Breast epithelium (tissue), 4 donors: Measurements from ENCODE around the gene MYEF2. TPM values are rescaled to one million over a fixed set of nuclear protein-coding genes. Genes with fewer than 3 reads are reported as not detected.

Source experiments
- DNase-seq, 2 donors: peaks; one replicate each; pipeline ENCODE4 v3.0.0-alpha.2; 2019; ENCODE audit warnings: low spot score in 2 of 2
- H3K27ac ChIP-seq, 2 donors: fragments of 200-600 bp; sonication (generic) in 1 of 2; one replicate each; pipeline ENCODE4 v1.5.1; 2016 to 2019; ENCODE audit warnings: mild to moderate bottlenecking in 1 of 2
- H3K27me3 ChIP-seq, 2 donors: fragments of 200-600 bp; sonication (generic) in 1 of 2; one replicate each; pipeline versions ENCODE4 v1.5.1 to v1.6.0; 2017 to 2019; ENCODE audit warnings: control low read depth in 1 of 2, mild to moderate bottlenecking in 1 of 2
- H3K36me3 ChIP-seq: fragments of 200-600 bp; one replicate; pipeline ENCODE4 v1.5.1; 2019
- H3K4me1 ChIP-seq, 2 donors: fragments of 200-600 bp; sonication (generic); one replicate each; pipeline ENCODE4 v1.5.1; 2016 to 2019; ENCODE audit warnings: control low read depth in 1 of 2
- H3K4me3 ChIP-seq, 3 donors: fragments of 200-600 bp; sonication (generic); 1 replicate in 2 of 3; 2 replicates in 1 of 3; pipeline ENCODE4 v1.5.1; 2016 to 2019; ENCODE audit warnings: mild to moderate bottlenecking in 3 of 3, moderate library complexity in 2 of 3
- H3K9me3 ChIP-seq, 2 donors: fragments of 200-600 bp; sonication (generic) in 1 of 2; one replicate each; pipeline ENCODE4 v1.5.1; 2016 to 2019; ENCODE audit warnings: control low read depth in 1 of 2
- CTCF ChIP-seq, 3 donors: fragments of 450-650 bp; IDR thresholded peaks; one replicate each; pipeline ENCODE4 v1.5.1; 2016 to 2017; ENCODE audit warnings: antibody characterized with exemption in 3 of 3, mild to moderate bottlenecking in 3 of 3, moderate library complexity in 3 of 3
- POLR2A ChIP-seq: fragments of 450-650 bp; IDR thresholded peaks from one replicate; pipeline ENCODE4 v1.6.1; 2016; ENCODE audit warnings: antibody characterized with exemption, mild to moderate bottlenecking, moderate library complexity
- POLR2AphosphoS5 ChIP-seq, 3 donors: sonication (generic); formaldehyde crosslinking; IDR thresholded peaks; one replicate each; pipeline ENCODE4 v1.6.1; 2017; ENCODE audit warnings: antibody characterized with exemption in 3 of 3
- intact Hi-C: fragments of 100-400 bp; cut with DNase I; formaldehyde crosslinking; loops from one replicate; pipeline ENCODE4 v1.15.1; 2023; ENCODE audit warnings: low total_unique reads
- total RNA-seq, 3 donors: library from RNA; depleted of rRNA; stranded (reverse); fragments of >200 nt; gene quantifications; one replicate each; pipeline ENCODE4 v1.1.0, GENCODE V29; 2016

MYEF2 gene
- total RNA-seq, 3 donors from 2014 or later = 4.8 to 29.4 (median 19.3) TPM

GRCh38 chr15:48205981-48206380, 27.9 kb upstream of the MYEF2 start, which contains the start of gene SLC12A1:
Gene SLC12A1, plus strand, starts transcription at chr15:48206302. Its CDS starts 1,418 bp downstream, at chr15:48207720.
- H3K36me3 ChIP-seq = no peaks in the 10 kb centered on the region
- intact Hi-C loops = loop anchor here (2.0 kb wide), 1 partner anchor 43 kb away; no protein-coding TSS in a partner anchor

GRCh38 chr15:48202068-48202467, 24.0 kb upstream of the MYEF2 start:
- TF ChIP-seq POLR2A (no peak), POLR2AphosphoS5 (IDR thresholded peaks at IDR 0.05) (no peak)
- no peak overlapping the region for H3K27ac ChIP-seq
- H3K4me1 ChIP-seq = no peaks in the 10 kb centered on the region
- intact Hi-C loops = no loop called here
- no peak overlapping the region for H3K4me3 ChIP-seq
- H3K9me3 ChIP-seq = no peaks in the 10 kb centered on the region
- no peak for DNase-seq
- no peaks in the 10 kb centered on the region for H3K36me3 ChIP-seq
- H3K27me3 ChIP-seq = no peaks in the 10 kb centered on the region

More at GRCh38 chr15:48205981-48206380, 27.9 kb upstream of the MYEF2 start, which contains the start of gene SLC12A1:
- H3K27me3 ChIP-seq = no peaks in the 10 kb centered on the region
- H3K27ac ChIP-seq = no peak within 1 kb of the TSS
- no peaks in the 10 kb centered on the region for H3K4me1 ChIP-seq
- TF ChIP-seq CTCF (IDR thresholded peaks at IDR 0.05) = no peak
- no peak for TF ChIP-seq POLR2A
- TF ChIP-seq POLR2AphosphoS5 (IDR thresholded peaks at IDR 0.05) = no peak
- DNase-seq = no peak
- H3K4me3 ChIP-seq = no peak within 1 kb of the TSS
- H3K9me3 ChIP-seq = no peaks in the 10 kb centered on the region

- no peaks in the 10 kb centered on the region for H3K4me1 ChIP-seq
- intact Hi-C loops = no loop called here
- no peaks in the 10 kb centered on the region for H3K36me3 ChIP-seq
Observed at GRCh38 chr15:48191574-48192225, 13.6 kb upstream of the MYEF2 start, which contains the start of gene CTXN2. Gene CTXN2, plus strand, starts transcription at chr15:48191665. Its CDS starts 9,636 bp downstream, at chr15:48201301.

GRCh38 chr15:48190932-48191573, 13.0 kb upstream of the MYEF2 start:
- peak in 1 of 2 donors; percentile 53 for DNase-seq
- Histone ChIP-seq H3K4me3 (no peak overlapping the region), H3K4me1 (no peaks in the 10 kb centered on the region)

More at GRCh38 chr15:48191574-48192225, 13.6 kb upstream of the MYEF2 start, which contains the start of gene CTXN2:
- Histone ChIP-seq H3K9me3 (no peaks in the 10 kb centered on the region), H3K4me3 (no peak within 1 kb of the TSS), H3K27me3 (peaks cover 0 to 18% of the 10 kb centered on the region in 2 donors), H3K27ac (no peak within 1 kb of the TSS)
- DNase-seq = no peak
- TF ChIP-seq POLR2AphosphoS5 (IDR thresholded peaks at IDR 0.05) (no peak), CTCF (IDR thresholded peaks at IDR 0.05) (no peak), POLR2A (no peak)

GRCh38 chr15:48186271-48186670, 8.2 kb upstream of the MYEF2 start:
- TF ChIP-seq POLR2A = no peak
- Histone ChIP-seq H3K4me1 (no peaks in the 10 kb centered on the region), H3K4me3 (no peak overlapping the region), H3K27ac (no peak overlapping the region), H3K27me3 (peaks cover 0 to 4% of the 10 kb centered on the region in 2 donors), H3K9me3 (no peaks in the 10 kb centered on the region), H3K36me3 (no peaks in the 10 kb centered on the region)
- no peak for DNase-seq
- intact Hi-C loops = no loop called here

More at GRCh38 chr15:48190932-48191573, 13.0 kb upstream of the MYEF2 start:
- H3K27me3 ChIP-seq = peaks cover 0 to 18% of the 10 kb centered on the region in 2 donors
- TF ChIP-seq POLR2AphosphoS5 (IDR thresholded peaks at IDR 0.05) (no peak), POLR2A (no peak), CTCF (IDR thresholded peaks at IDR 0.05) (no peak)
- no peak overlapping the region for H3K27ac ChIP-seq
- H3K36me3 ChIP-seq = no peaks in the 10 kb centered on the region
- H3K9me3 ChIP-seq = no peaks in the 10 kb centered on the region
- intact Hi-C loops = no loop called here

- no peak for DNase-seq
- Histone ChIP-seq H3K27me3 (peaks cover 0 to 4% of the 10 kb centered on the region in 2 donors), H3K4me1 (no peaks in the 10 kb centered on the region), H3K9me3 (no peaks in the 10 kb centered on the region), H3K4me3 (no peak overlapping the region), H3K27ac (no peak overlapping the region), H3K36me3 (no peaks in the 10 kb centered on the region)
- TF ChIP-seq POLR2AphosphoS5 (IDR thresholded peaks at IDR 0.05) = no peak
- TF ChIP-seq POLR2A = no peak
- TF ChIP-seq CTCF (IDR thresholded peaks at IDR 0.05) = no peak
- intact Hi-C loops = no loop called here
Observed at GRCh38 chr15:48185529-48185928, 7.4 kb upstream of the MYEF2 start.
